B cell (primary cell): ENCODE results near the gene CDRT15. TPM values are rescaled to one million over a fixed set of nuclear protein-coding genes. Genes with fewer than 3 reads are reported as not detected.

Experiments used
- ATAC-seq: fragments of 200-7000 bp; cut with Tn5 transposase; one replicate; pipeline ENCODE4 v1.10.0; 2021; ENCODE audit warnings: low read depth, mild to moderate bottlenecking, moderate number of reproducible peaks, moderate library complexity
- CTCF ChIA-PET: fragments of 350-600 bp; sonication (Branson Sonifier 250); formaldehyde crosslinking; loops from one replicate; lab custom pipeline; 2021; ENCODE audit warnings: antibody characterized with exemption, inconsistent platforms; lab: Charles Lee
- POLR2A ChIA-PET: fragments of 350-600 bp; sonication (Branson Sonifier 250); formaldehyde crosslinking; loops from one replicate; lab custom pipeline; 2021; ENCODE audit warnings: antibody characterized with exemption; lab: Charles Lee
- DNase-seq: peaks from one replicate; pipeline ENCODE4 v3.0.0; 2013
- H2AFZ ChIP-seq: 2 replicates; pipeline ENCODE4 v1.6.1; 2012; ENCODE audit warnings: mild to moderate bottlenecking, low read depth, low read length; ENCODE audit not compliant: insufficient read depth, poor library complexity, severe bottlenecking
- H3K27ac ChIP-seq, 2 donors: 1 replicate in 1 of 2; 2 replicates in 1 of 2; pipeline ENCODE4 v1.5.1; 2012 to 2013; ENCODE audit warnings: low read length in 2 of 2, mild to moderate bottlenecking in 2 of 2, moderate library complexity in 1 of 2
- H3K27me3 ChIP-seq, 4 experiments: fragments of 200-600 bp in 1 of 4; sonication (generic) in 1 of 4; replicated peaks in 1 of 4; 1 replicate in 2 of 4; 2 replicates in 2 of 4; pipeline versions ENCODE4 v1.6.1 to v1.7.0; 2013 to 2016; ENCODE audit warnings: low read length in 3 of 4, mild to moderate bottlenecking in 2 of 4, mixed read lengths in 1 of 4, moderate library complexity in 1 of 4; ENCODE audit not compliant: insufficient read depth in 4 of 4, control insufficient read depth in 3 of 4; ENCODE audit errors: control extremely low read depth in 1 of 4
- H3K36me3 ChIP-seq, 2 experiments: replicated peaks in 1 of 2; 1 replicate in 1 of 2; 2 replicates in 1 of 2; pipeline versions ENCODE4 v1.6.1 to v1.7.1; 2013; ENCODE audit warnings: low read length in 1 of 2; ENCODE audit not compliant: insufficient read depth in 2 of 2, control insufficient read depth in 1 of 2; ENCODE audit errors: control extremely low read depth in 1 of 2, extremely low read depth in 1 of 2
- H3K4me1 ChIP-seq, 2 donors: fragments of 200-600 bp in 1 of 2; sonication (generic) in 1 of 2; 1 replicate in 1 of 2; 2 replicates in 1 of 2; pipeline versions ENCODE4 v1.5.1 to v1.6.1; 2013 to 2017; ENCODE audit warnings: low read length in 2 of 2; ENCODE audit not compliant: control insufficient read depth in 2 of 2, insufficient read depth in 2 of 2
- H3K4me2 ChIP-seq: replicated peaks from 2 replicates; pipeline ENCODE3; 2012; ENCODE audit warnings: mild to moderate bottlenecking, low read depth, low read length; ENCODE audit not compliant: poor library complexity, severe bottlenecking
- H3K4me3 ChIP-seq, 5 experiments: fragments of 200-600 bp in 1 of 5; sonication (generic) in 1 of 5; 1 replicate in 3 of 5; 2 replicates in 2 of 5; pipeline versions ENCODE4 v1.5.1 to v1.7.0; 2011 to 2016; ENCODE audit warnings: low read length in 4 of 5, mild to moderate bottlenecking in 4 of 5, low read depth in 2 of 5, control low read depth in 1 of 5, moderate library complexity in 1 of 5; ENCODE audit not compliant: insufficient read depth in 1 of 5; ENCODE audit errors: control extremely low read depth in 1 of 5, extremely low read depth in 1 of 5
- H3K79me2 ChIP-seq: fragments of 200-600 bp; sonication (generic); one replicate; pipeline ENCODE4 v1.6.0; 2016; ENCODE audit warnings: low read length; ENCODE audit not compliant: control insufficient read depth, insufficient read depth
- H3K9ac ChIP-seq: fragments of 200-600 bp; sonication (generic); 2 replicates; pipeline ENCODE4 v1.6.1; 2017; ENCODE audit warnings: mild to moderate bottlenecking, low read length, moderate library complexity
- H3K9me3 ChIP-seq, 3 donors: one replicate each; pipeline versions ENCODE4 v1.6.1 to v1.7.1; 2013; ENCODE audit warnings: low read length in 2 of 3; ENCODE audit not compliant: control insufficient read depth in 2 of 3, insufficient read depth in 1 of 3; ENCODE audit errors: control extremely low read depth in 1 of 3
- H4K20me1 ChIP-seq: 2 replicates; pipeline ENCODE4 v1.6.0; 2012; ENCODE audit warnings: mild to moderate bottlenecking, low read length; ENCODE audit not compliant: insufficient read depth, control insufficient read depth, poor library complexity, severe bottlenecking
- H3K27ac Mint-ChIP-seq: one replicate; pipeline ENCODE4 v1.8.0; 2021; ENCODE audit warnings: mixed read lengths
- H3K27me3 Mint-ChIP-seq: one replicate; pipeline ENCODE4 v1.8.0; 2021; ENCODE audit warnings: mixed read lengths
- H3K4me1 Mint-ChIP-seq: one replicate; pipeline ENCODE4 v1.8.0; 2021; ENCODE audit warnings: mixed read lengths
- H3K4me3 Mint-ChIP-seq: one replicate; pipeline ENCODE4 v1.8.0; 2021; ENCODE audit warnings: mixed read lengths
- H3K9me3 Mint-ChIP-seq: one replicate; pipeline ENCODE4 v1.8.0; 2022; ENCODE audit warnings: mixed read lengths; ENCODE audit not compliant: insufficient read depth
- EZH2 ChIP-seq: IDR thresholded peaks from 2 replicates; pipeline ENCODE4 v1.6.1; 2012; ENCODE audit warnings: borderline replicate concordance, low read depth, mild to moderate bottlenecking, moderate library complexity, low read length; ENCODE audit not compliant: insufficient read depth, poor library complexity, severe bottlenecking
- WGBS: methylation state at CpG from one replicate; pipeline ENCODE4 v1.1.5; 2013; ENCODE audit warnings: missing lambda C conversion rate; ENCODE audit not compliant: insufficient coverage; 5-methylcytosine and 5-hydroxymethylcytosine counted together
- intact Hi-C: fragments of 100-400 bp; cut with micrococcal nuclease; formaldehyde crosslinking; loops from one replicate; pipeline ENCODE4 v1.10.0; 2022
- polyA plus RNA-seq: library from polyadenylated mRNA; depleted of rRNA; stranded (reverse); fragments of >200 nt; gene quantifications from 2 replicates; pipeline ENCODE4 v1.2.3, GENCODE V29; 2012
- total RNA-seq, 2 donors: library from RNA; stranded (reverse); fragments of 120-200 nt in 1 of 2; gene quantifications; 1 replicate in 1 of 2; 2 replicates in 1 of 2; pipeline versions ENCODE4 v1.2.3 to v1.2.4, GENCODE V29; 2013 to 2022
- TF ChIP-seq, protein P1 (sequence below): fragments of 200-600 bp; IDR thresholded peaks from one replicate; pipeline ENCODE4 v1.8.0; 2022; ENCODE audit warnings: antibody characterized with exemption, mild to moderate bottlenecking

The CDRT15 gene
- total and polyA plus RNA-seq, 2 donors (not counting 1 experiment from before 2014, with no cell fraction given): not detected

DNA sequence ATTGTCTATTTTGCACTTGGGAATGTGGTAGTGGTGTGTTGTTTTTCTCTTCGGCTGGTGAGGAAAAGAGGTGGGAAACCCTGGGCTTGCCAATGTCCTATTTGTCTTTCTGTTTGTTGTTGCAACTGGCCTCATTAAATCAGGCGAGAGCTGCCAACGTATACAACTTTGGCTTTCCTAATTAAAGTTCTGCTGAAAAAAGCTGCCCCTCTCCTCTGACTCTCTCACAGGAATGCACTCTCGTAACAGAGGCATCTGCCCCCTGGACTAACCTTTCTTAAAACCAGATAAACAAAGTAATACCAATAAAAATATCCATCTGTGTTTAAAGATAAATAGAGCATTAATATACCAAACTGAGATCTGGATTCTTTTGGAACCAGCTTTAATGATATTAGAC is 7.8 kb downstream of the CDRT15 start:
- peaks cover 2% of the 10 kb centered on the region for H3K9me3 Mint-ChIP-seq
- no peaks in the 10 kb centered on the region for H3K36me3 ChIP-seq
- H3K4me3 ChIP-seq: no peak overlapping the region
- ATAC-seq (no peak), DNase-seq (no peak)
- no peaks in the 10 kb centered on the region for H3K79me2 ChIP-seq
- CTCF ChIA-PET: no interaction called here
- H3K4me1 Mint-ChIP-seq: no peaks in the 10 kb centered on the region
- intact Hi-C loops: no loop called here
- no peaks in the 10 kb centered on the region for H4K20me1 ChIP-seq
- H2AFZ ChIP-seq: no peak overlapping the region
- no peak overlapping the region for H3K27ac ChIP-seq
- no peak overlapping the region for H3K4me3 Mint-ChIP-seq
- H3K9ac ChIP-seq: no peak overlapping the region
- H3K27ac Mint-ChIP-seq: no peak overlapping the region
- H3K27me3 ChIP-seq: no peaks in the 10 kb centered on the region
- TF ChIP-seq EZH2: no peak
- TF ChIP-seq, protein P1, sequence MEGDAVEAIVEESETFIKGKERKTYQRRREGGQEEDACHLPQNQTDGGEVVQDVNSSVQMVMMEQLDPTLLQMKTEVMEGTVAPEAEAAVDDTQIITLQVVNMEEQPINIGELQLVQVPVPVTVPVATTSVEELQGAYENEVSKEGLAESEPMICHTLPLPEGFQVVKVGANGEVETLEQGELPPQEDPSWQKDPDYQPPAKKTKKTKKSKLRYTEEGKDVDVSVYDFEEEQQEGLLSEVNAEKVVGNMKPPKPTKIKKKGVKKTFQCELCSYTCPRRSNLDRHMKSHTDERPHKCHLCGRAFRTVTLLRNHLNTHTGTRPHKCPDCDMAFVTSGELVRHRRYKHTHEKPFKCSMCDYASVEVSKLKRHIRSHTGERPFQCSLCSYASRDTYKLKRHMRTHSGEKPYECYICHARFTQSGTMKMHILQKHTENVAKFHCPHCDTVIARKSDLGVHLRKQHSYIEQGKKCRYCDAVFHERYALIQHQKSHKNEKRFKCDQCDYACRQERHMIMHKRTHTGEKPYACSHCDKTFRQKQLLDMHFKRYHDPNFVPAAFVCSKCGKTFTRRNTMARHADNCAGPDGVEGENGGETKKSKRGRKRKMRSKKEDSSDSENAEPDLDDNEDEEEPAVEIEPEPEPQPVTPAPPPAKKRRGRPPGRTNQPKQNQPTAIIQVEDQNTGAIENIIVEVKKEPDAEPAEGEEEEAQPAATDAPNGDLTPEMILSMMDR: no peak
- WGBS: 100% methylated on average over 2 of the region's 4 CpGs
- H3K9me3 ChIP-seq: no peaks in the 10 kb centered on the region
- POLR2A ChIA-PET: no interaction called here
- peaks cover 7% of the 10 kb centered on the region for H3K27me3 Mint-ChIP-seq
- no peaks in the 10 kb centered on the region for H3K4me1 ChIP-seq
- no peak overlapping the region for H3K4me2 ChIP-seq

DNA sequence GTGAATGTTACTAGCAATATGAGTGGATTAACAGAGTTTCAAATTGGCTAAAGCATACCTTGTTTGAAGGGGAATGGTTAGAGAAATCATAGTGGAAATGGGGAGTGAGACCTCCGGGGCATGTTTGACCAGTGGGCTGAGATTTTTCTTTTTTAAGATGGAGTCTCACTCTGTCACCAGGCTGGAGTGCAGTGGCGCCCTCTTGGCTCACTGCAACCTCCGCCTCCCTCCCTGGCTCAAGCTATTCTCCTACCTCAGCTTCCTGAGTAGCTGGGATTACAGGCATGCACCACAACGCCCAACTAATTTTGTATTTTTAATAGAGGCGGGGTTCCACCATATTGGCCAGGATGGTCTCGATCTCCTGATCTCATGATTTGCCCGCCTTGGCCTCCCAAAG is 9.6 kb downstream of the CDRT15 start:
- DNase-seq: no peak
- no peaks in the 10 kb centered on the region for H3K4me1 ChIP-seq
- Mint-ChIP-seq H3K4me3 (no peak overlapping the region), H3K4me1 (no peaks in the 10 kb centered on the region), H3K9me3 (peaks cover 2% of the 10 kb centered on the region), H3K27ac (no peak overlapping the region), H3K27me3 (peaks cover 7% of the 10 kb centered on the region)
- POLR2A ChIA-PET: no interaction called here
- H3K4me2 ChIP-seq: no peak overlapping the region
- no peaks in the 10 kb centered on the region for H4K20me1 ChIP-seq
- CTCF ChIA-PET: no interaction called here
- 98% methylated on average over 5 of the region's 7 CpGs for WGBS
- no peak for ATAC-seq
- H3K36me3 ChIP-seq: no peaks in the 10 kb centered on the region
- no peak for TF ChIP-seq EZH2
- TF ChIP-seq, protein P1: no peak
- intact Hi-C loops: no loop called here
- no peaks in the 10 kb centered on the region for H3K79me2 ChIP-seq
- H3K9me3 ChIP-seq: no peaks in the 10 kb centered on the region
- H3K9ac ChIP-seq: no peak overlapping the region
- no peaks in the 10 kb centered on the region for H3K27me3 ChIP-seq
- H3K4me3 ChIP-seq: no peak overlapping the region
- H3K27ac ChIP-seq: no peak overlapping the region
- no peak overlapping the region for H2AFZ ChIP-seq
